ENCODE results near the gene LCN9.

GRCh38 chr9:135644631-135645218 is 18.4 kb upstream of the LCN9 start:
- TF ChIP-seq CTCF (IDR thresholded peaks at IDR 0.05) (no peak), POLR2A (IDR thresholded peaks at IDR 0.05) (no peak)

Data from thyroid gland (tissue), 4 donors.